22Rv1 (cell line): ENCODE results near the gene TAS1R1.

ENCODE experiments used
- H3K27ac ChIP-seq: fragments of 450-650 bp; 2 replicates; pipeline ENCODE4 v1.5.1; 2017
- ZFX ChIP-seq: fragments of 450-650 bp; IDR thresholded peaks from 2 replicates; pipeline ENCODE4 v1.6.1; 2017; ENCODE audit warnings: antibody characterized with exemption, borderline replicate concordance
- TF ChIP-seq, protein P1 (sequence below): fragments of 450-650 bp; IDR thresholded peaks from 2 replicates; pipeline ENCODE4 v1.5.1; 2017; ENCODE audit warnings: mild to moderate bottlenecking

Gene TAS1R1

DNA sequence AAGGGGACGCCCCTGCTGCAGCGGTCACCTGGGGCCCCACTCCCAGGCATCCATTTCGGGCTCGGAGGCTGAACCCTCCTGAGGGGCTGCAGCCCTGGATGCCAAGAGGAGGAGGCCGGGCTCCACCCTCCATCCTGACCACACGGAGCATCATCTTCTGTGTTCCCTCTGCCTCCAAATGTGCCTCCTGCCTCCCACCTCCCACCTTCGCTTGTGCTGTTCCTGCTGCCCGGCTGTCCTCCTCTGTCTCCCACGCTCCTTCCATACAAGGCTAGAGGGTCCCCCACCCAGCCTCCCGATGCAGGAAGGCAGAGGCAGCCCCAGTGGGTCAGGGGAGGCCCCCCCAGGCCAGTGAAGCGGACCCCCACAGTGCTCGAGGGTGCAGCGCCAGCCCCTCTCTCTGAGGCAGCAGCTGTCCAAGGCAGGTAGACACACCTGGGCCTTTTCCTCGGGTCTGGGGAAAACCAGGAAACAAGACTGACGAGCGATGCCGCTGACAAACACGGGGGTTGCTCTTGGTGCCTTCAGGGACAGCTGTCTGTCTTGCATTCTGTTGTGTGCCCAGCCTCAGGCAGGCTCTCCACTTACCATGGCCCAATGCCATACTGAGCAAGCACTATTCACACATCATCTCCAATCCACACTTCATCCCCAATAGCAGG lies 46.8 kb upstream of the TAS1R1 start:
- TF ChIP-seq, protein P1, sequence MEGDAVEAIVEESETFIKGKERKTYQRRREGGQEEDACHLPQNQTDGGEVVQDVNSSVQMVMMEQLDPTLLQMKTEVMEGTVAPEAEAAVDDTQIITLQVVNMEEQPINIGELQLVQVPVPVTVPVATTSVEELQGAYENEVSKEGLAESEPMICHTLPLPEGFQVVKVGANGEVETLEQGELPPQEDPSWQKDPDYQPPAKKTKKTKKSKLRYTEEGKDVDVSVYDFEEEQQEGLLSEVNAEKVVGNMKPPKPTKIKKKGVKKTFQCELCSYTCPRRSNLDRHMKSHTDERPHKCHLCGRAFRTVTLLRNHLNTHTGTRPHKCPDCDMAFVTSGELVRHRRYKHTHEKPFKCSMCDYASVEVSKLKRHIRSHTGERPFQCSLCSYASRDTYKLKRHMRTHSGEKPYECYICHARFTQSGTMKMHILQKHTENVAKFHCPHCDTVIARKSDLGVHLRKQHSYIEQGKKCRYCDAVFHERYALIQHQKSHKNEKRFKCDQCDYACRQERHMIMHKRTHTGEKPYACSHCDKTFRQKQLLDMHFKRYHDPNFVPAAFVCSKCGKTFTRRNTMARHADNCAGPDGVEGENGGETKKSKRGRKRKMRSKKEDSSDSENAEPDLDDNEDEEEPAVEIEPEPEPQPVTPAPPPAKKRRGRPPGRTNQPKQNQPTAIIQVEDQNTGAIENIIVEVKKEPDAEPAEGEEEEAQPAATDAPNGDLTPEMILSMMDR: no peak
- no peak for TF ChIP-seq ZFX
- H3K27ac ChIP-seq: no peak overlapping the region

DNA sequence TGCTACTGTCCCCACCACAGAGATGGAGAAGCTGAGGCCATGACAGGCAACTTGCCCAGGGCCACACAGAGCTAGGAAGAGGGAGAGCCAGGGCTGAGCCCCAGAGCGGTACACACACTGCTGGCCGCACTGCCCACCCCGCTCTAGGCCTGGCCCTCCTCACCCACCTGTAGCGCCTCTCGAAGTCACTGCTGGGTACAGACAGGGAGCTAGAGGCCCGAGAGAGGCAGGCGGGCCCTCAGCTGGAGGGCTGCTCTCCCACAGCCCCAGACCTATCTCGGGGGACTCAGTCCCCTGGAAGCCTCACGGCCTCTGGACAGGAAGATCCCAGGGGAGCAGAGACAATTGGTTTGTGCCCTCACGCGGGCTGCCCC lies 46.3 kb upstream of the TAS1R1 start:
- no peak overlapping the region for H3K27ac ChIP-seq
- no peak for TF ChIP-seq ZFX
- TF ChIP-seq, protein P1: no peak

DNA sequence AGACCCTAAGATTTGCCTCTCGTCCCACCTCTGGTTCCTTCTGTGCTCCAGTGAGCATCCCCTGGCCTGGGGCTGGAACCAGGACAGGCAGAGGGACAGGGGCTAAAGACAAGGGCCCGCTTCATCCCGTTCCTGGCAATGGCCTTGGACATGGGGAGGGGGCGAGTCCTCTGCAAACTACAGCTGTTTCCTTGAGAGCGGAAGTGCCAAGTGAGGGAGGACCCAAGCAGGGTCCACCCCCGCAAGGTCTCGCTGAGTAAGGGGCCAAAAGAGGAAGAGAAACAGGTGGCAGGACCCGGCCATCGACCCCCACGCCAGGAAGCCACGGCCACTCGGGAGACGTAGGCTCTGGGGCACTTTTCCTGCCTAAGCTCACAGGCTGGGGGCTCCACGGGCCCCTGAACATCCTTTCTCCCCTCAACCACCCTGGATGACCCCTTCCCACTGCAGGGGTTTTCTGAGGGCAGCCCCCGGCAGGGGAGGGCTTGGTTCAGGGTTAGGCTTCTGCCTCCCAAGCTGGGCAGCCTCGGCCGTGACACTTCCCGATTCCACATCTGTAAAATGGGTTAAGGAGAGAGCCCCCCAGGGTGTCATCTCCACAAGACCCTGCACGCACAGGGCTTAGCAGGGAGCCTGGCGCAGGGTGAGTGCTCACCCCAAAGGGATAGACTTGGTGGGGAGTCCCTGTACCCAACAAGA lies 45.7 kb upstream of the TAS1R1 start:
- TF ChIP-seq ZFX: no peak
- TF ChIP-seq, protein P1: no peak
- H3K27ac ChIP-seq: no peak overlapping the region

DNA sequence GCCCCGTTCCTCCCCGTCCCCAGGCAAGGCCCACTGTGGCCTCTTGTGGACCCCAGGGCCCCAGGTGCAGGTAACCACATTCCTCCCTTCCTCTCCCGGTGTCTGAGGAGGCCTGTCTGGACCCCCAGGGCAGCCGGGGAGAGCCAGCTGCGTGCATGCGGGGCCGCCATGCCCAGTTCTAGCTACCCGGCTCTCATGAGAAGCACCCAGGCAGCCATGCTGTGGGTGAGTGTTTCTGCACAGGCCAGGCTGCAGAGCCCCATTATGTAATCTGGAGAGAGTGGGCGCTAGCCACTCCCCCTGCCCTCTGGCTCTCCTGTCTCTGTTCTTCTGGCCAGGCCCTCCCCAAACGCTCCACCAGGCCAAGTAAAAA lies 45.2 kb upstream of the TAS1R1 start:
- no peak overlapping the region for H3K27ac ChIP-seq
- TF ChIP-seq, protein P1: no peak
- no peak for TF ChIP-seq ZFX

DNA sequence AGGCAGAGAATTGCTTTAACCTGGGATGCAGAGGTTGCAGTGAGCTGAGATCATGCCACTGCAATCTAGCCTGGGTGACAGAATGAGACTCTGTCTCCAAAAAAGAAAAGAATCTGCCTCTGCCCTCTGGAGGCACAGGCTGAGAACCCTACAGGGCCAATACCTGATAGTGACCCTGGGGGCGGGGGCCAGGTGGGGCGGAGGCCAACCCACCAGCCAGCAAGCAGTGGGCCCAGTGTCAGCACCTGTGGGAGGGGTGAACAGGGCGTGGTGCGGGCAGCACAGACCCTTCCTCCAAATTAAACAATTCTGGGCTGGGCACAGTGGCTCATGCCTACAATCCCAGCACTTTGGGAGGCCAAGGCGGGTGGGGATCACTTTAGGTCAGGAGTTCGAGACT lies 44.6 kb upstream of the TAS1R1 start:
- H3K27ac ChIP-seq: no peak overlapping the region
- TF ChIP-seq ZFX: no peak
- TF ChIP-seq, protein P1: no peak

DNA sequence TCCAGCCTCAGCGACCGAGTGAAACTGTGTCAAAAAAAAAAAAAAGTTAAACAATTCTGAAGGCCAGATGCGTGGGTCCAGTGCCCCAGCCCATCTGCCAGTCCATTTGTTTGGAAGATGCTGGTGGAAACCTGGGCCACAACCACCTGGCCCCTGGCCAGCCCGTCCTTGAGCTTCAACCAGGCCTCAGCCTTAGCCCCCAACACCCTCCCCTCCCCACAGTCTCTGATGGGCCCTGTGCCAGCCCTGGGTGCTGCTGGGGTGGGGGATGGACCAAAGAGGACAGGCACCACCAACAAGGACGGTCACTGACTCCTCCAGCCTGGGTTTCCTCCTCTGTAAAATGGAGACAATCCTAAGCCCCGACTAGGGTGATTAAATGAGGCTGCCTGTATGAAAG lies 44.1 kb upstream of the TAS1R1 start:
- no peak overlapping the region for H3K27ac ChIP-seq

More for the DNA sequence above, 44.1 kb upstream of the TAS1R1 start:
- TF ChIP-seq, protein P1: no peak
